Measurements from ENCODE around the gene EDN1.

Gene EDN1

DNA sequence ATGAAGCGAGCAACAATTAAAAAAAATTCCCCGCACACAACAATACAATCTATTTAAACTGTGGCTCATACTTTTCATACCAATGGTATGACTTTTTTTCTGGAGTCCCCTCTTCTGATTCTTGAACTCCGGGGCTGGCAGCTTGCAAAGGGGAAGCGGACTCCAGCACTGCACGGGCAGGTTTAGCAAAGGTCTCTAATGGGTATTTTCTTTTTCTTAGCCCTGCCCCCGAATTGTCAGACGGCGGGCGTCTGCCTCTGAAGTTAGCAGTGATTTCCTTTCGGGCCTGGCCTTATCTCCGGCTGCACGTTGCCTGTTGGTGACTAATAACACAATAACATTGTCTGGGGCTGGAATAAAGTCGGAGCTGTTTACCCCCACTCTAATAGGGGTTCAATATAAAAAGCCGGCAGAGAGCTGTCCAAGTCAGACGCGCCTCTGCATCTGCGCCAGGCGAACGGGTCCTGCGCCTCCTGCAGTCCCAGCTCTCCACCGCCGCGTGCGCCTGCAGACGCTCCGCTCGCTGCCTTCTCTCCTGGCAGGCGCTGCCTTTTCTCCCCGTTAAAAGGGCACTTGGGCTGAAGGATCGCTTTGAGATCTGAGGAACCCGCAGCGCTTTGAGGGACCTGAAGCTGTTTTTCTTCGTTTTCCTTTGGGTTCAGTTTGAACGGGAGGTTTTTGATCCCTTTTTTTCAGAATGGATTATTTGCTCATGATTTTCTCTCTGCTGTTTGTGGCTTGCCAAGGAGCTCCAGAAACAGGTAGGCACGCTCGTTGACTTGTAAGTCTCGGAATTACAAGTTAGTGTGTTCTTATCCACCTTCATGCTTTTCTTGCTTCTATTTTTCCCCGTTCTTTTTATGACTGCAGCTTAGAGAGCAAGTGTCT is at the start of gene EDN1:
Gene EDN1, plus strand, starts transcription at position 429 of the 888 bp plus-strand sequence. Its CDS starts 269 bp downstream, at position 698.
- peak; percentile 90 for DNase-seq

DNA sequence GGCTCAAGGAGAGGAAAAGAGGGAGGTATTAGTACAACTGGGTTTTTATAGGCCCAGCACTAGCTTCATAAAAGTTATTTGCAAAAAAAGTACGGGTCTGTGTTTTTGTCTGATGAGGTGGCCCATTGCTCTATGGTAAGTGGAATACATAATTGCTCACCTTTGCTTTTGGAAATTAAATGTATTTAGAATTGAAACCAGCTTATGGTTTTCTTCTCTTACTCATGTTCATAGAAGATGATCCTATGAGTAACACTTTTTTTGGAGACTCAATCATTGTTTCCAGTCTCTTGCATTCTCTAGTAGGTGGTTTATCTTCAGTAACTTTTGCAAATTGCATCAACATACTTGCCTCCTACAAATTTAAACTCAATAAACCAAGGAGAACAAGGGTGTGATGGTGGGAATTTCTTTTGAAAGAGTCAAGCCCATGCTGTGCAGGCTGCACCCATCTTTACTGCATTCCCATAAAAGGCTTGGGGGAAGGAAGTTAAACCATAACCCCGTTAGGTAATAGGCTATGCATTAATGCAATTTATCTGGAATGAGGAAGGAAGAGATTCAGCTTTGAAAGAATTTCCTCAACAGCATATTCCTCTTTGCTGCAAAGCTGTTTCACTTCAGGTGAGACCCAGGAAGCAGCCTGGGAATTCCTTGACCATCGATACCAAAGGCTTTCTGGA is 48.5 kb upstream of the EDN1 start:
- peak; percentile 90 for DNase-seq

DNA sequence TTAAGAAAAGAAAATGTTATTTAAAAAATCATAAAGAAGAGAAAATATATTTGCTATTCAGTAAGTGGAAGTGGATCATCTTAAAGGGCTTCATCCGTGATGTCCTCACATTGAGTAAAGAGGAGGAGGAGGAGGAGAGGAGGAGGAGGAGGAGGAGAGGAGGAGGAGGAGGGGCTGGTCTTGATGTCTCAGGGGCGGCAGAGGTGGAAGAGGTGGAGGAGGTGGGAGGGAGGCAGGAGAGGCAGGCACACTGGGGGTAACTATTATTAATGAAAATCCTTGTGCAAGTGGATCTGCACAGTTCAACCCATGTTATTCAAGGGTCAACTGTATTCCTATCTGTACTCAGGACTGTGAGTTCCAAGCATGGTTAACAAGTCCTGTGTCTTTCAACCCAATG is 47.0 kb upstream of the EDN1 start:
- no peak for DNase-seq

DNA sequence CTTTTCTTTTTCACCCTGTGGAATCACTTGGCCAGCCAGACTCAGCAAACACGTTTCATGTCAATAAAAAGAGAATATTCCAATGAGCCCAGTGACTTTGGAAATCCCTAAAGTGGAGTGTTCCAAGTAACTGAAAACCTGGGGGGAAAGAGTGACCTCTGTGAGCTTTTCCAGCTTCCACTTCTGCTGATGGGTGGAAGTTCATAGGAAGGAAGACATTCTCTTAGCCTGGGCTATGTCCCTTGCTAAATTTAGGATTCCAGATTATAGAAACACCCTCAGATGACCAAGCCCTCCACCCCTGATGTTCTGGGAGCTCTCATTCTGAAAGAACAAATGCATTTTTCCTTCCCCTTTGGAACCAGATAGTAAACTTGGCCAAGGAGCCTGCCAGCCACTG is 44.8 kb upstream of the EDN1 start:
- no peak for DNase-seq

DNA sequence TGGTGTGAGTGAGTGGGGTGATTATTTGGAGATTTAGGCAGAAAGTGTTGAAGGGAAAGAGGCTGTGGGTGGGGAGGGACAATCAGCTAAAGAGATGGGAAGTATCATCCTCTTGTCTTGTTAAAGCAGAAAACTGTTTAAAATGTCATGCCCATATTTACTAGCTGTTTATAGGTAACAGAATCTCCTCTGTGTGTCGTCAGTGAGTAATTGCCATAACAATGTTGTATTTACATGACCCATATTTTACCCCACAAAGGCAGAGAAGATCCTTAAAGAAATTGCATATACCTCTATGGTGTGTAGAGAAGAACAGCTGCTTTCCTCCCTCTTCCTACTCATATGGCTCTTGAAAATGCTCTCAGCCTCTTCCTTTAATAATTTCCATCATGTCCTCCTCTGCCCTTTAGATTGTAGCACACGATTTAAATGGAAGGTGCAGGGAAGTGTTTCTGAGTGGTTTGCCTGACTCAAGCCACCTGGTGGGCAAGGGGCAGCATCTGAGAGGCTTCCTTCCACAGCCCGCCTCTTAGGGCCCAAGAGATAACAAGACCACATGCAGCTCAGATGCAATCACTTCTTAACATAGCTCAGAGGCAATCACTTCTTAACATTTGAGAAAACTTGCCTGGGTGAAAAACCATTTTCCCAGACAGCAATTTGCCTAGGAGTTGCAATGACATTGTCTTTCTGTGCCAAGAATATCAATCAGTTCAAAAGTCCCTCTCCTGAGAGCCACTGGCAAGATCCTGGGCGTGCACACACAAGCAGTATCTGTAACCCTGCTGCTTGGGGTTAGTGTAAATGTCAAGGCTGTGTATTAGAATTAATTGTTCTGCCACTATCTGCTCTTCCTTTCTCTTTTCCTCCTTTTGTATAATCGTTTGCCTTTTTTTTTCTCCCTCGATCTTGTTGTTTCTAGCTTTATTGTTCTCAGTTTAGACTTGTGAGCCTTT is 44.1 kb upstream of the EDN1 start:
- no peak for DNase-seq

DNA sequence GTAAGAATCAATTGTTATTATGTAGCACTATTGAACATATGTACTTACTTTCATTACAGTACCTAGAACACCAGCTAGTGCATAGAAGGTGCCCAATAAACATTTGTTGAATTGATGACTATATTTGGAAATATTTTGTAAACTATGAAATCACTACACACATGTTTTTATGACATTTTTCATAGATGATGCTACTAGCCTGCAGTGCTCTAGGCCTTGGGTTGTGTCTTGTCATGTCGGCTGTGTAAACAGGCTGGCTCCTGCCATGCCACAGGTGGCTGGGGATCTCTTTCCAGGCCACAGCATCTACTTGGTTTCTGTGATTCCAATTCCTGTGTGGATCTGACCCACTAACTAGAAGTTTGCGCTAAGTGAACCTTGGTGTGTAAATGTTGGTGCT is 43.3 kb upstream of the EDN1 start:
- no peak for DNase-seq

DNA sequence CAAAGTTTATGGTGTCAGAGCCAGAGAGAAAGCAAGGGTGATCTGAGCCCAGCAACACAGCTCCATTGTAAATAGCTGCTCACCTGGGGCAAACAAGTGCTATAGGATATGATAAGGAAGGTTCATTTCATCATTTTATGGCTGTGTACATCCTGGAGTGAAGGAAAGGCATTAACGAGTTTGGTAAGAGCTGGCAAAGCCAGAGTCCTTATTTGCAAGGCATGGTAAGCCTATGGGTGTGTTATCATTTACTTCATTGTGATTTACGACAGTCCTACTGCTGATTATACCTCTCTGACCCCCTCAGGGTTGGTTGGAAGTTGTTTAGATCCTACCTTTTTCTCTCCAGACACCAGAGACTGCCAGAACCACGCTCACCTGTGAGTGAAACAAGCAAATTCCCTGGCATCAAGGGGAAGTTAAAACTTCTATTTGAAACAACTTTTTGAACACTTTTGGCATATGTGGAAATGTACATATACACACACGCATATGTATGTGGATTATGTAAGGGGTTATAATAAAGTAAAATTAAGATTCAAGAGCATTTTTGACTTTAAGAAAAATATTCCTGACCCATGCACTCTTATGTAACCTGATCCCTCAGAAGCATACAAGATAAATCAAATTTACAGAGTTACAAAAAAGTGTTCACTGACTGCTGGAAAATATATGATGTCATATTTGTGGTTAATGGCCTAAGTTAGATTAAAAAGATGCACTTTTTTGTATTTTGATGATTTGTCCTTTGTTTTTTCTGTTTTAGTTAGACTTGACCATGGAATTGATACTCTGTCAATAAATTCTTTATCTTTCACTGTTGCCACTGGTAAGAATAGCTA is 40.4 kb upstream of the EDN1 start:
- peak; percentile 38 for DNase-seq

DNA sequence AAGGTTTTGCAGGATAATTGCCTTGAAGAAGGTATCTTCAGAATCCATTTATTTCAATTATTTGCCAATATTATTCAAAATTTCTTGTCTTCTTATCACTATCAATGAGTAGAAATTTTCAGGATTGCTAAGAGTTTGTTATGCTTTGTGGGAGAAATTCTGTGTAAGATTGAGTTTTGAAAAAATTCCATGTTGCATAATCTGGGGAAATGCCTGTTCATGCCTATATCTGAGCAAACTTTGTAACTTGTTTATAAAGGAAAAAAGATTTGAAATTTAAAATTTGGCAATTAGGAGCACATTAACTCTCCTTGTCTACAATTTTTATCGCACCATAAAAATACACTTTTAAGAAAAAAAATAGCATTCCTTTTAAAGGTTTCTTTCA is 39.8 kb upstream of the EDN1 start:
- DNase-seq, result peak; percentile 63

DNA sequence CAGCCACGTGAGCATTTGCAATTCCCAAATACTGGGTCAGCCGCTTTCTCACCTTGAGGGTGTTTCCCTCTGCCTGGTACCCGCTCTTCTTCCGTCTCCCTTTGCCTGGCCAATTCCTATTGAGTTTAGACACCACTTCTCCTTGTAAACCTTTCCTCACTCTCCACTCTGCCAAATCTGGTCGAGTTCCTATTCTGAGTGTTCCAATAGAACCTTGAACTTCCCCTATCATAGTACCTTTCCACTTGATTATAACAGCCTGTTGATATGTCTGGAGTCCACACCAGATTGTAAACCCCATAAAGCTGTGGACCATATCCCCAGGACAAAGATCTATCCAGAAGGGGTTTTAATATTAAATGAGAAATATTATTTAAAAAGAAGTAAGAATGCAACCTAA is 36.0 kb upstream of the EDN1 start:
- DNase-seq, result no peak

DNA sequence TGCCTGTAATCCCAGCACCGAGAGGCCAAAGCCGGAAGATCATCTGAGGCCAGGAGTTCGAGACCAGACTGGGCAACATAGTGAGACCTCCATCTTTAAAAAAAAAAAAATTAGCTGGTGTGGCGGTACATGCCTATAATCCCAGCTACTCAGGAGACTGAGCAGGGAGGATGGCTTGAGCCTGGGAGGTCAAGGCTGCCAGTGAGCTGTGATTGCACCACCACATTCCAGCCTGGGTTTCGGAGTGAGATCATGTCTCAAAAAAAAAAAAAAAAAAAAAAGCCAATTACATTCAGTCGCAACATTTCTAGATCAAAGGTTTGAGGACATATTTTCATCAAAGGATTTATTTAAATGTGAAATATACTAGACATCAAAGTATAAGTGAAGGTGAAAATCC is 32.0 kb upstream of the EDN1 start:
- no peak for DNase-seq

DNA sequence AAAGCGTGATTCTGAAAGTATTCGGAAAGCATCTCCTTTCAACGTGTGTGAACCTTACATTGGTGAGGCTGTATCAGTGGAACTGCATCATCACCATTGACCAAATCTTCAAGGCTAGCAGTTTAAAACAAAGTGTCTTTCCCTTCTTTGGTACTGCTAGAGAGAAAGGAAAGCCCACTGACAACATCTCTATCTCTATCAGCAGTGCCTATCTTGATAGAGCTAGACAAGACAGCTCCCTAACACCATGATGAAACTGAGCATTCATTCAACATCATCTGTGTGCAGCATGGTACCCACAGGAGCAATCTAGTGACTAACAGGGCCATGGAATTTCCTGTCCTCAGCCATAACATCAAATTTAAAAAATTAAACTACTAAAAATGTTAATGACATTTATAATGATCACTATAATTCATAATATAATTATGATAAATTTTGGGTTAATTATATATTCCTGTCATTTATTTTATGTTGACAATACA is 31.5 kb upstream of the EDN1 start:
- DNase-seq, result no peak

DNA sequence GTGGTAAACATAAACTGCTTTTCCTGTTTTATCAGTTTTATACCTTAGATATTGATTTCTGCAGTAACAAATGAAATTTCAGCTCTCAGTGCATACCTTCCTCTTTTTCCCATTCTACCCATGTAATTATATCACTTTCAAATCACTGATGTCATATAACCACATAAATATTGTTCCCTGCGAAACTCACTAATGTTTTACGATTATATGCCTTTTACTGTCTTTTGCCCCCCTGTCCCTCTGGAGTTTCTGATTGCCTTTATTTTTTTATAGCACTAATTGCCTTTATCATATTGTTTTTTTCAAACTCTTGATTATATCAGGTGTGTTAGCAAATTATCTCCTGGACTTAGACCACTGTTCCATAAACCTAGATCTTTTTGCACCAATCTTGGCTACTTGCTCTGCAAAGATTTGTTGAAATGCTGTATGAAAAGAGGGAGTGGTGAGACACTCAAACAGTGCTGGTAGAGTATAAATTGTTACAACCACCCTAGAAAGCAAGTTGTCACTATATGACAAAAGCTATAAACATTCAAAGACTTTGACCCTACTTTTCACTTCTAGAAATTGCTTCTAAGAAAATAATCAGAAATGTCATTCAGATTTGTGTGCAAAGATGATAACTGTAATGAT is 29.6 kb upstream of the EDN1 start:
- peak; percentile 40 for DNase-seq

DNA sequence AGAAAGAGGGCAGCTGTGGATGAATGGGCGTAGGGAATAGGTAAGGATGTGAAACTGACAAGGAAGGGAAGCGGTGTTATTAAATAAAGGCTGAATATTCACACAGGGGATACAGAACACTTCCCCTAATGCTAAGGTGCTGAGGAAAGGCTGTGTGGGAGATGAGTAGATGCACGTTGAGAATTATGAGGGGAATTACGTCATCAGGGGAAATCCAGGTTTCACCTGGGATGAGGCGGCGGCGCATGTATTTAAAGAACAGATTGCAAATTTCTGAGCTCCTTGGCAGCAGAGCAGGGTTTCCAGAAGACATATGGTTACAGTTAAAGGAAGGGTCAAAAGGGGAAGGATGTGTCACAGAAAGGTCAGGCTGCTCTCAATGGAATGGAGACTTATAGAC is 28.7 kb upstream of the EDN1 start:
- peak; percentile 28 for DNase-seq

DNA sequence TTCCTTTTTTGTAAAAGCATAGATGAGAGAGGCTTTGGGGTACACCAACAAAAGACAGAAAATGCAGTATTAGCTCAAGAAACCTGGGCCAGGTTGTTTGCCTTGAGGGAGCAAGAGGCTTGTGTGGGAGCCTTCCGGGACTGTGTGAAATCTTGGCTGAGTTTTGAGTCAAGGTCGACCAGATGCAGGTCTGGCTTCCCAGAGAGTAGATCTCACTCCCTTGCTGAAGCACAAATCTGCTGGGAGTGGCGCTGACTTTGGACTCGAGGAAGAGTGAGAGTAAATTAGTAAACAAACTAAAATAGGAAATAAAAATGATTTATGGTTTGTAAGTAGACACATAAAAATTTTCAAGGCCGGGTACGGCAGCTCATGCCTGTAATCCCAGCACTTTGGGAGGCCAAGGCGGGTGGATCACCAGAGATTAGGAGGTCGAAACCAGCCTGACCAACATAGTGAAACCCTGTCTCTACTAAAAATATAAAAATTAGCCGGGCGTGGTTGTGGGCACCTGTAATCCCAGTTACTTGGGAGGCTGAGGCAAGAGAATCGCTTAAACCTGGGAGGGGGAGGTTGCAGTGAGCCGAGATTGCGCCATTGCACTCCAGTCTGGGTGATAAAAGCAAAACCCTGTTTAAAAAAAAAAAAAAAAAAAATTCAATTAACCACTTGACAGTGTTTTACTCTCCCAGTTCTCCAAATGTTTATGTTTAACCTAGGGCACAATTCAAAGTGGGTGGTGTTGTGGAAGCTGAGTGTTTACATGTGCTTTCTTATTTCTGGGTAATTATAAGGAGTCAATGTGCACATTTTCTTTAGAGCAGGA is 27.7 kb upstream of the EDN1 start:
- DNase-seq, result no peak

DNA sequence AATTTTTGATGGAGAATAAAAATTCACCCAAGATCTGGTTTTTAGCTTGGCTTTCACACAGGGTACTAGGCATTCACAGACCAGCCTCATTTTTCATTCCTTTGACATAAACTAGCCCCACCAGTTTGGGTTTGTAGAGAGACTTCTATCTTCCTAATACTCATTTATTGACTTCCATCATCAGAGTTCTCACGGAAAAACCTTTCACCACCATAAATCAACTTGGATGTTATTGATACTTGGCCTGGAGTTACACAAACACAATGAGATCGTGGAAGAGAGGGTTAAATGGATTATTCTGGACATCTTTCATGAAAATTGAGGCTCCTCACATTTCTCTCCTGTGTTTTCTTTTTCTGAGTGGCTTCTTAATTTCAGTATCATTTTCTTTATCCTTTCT is 26.8 kb upstream of the EDN1 start:
- no peak for DNase-seq

DNA sequence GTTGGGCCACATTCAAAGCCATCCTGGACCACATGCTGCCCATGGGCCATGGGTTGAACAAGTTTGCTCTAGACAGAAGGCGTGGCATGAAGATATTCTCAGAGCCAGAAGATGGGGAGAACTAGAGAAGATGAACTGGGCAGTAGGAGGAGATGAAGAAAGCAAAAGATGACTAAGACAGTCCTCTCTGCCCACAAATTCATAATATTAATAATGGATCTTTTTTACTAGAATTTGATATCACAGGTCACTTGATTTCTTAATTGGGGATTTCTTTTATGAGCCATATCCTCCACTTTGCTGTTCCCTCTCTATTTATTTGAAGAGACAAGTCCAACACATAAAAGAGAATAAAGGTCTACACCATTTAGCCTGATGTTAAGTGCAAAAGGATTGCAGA is 25.5 kb upstream of the EDN1 start:
- DNase-seq, result peak; percentile 64

DNA sequence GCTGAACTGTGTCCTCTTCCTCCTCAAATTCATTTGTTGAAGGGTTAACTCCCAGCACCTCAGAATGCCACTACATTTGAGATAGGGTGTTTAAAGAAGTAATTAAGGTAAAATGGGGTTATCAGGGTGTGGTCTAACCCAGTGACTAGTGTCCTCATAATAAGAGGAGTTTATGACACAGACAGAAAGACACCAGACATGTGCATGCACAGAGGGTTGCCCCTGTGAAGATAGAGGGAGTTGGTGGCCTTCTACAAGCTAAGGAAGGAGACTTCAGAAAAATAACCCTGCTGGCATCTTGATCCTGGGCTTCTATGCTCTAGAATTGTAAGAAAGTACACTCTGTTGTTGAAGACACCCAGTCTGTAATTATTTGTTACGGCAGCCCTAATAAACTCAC is 24.9 kb upstream of the EDN1 start:
- peak; percentile 64 for DNase-seq

DNA sequence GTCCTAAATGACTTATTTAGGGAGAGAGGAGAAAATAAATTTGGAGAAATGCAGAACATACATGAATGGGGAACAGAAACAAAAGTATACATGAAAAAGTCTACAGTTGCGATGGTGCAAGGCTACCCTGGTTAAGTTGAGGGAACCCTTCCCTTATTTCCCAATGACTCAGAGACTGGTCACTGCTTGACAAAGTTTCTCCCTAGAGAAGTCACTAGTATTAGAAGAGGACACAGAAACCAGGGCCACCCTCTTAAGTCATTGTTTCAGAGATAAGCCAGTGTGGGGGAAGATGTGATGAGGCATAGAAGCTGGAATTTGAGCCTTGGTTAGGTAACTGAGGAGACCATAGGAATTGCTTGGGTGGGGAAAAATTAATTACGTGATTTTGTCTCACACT is 24.4 kb upstream of the EDN1 start:
- DNase-seq, result peak; percentile 99

DNA sequence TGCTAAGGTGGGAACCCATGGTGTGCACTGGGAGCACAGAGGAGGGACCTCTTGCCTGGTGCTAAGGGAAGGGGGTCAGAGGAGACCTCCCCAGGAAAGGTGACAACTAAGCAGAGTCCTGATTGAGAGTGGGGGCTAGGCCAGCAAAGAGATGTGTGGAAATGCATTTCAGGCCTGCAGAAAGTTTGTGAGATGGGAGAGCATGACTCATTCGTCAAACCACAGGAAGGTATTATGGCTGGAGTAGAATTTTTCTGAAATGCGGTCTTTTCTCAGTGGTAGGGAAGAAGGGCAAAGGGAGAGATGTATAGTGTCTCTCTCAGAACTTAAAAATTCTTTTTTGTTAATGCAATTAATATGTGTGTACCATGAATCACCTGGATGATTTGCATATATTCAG is 23.6 kb upstream of the EDN1 start:
- peak; percentile 47 for DNase-seq

DNA sequence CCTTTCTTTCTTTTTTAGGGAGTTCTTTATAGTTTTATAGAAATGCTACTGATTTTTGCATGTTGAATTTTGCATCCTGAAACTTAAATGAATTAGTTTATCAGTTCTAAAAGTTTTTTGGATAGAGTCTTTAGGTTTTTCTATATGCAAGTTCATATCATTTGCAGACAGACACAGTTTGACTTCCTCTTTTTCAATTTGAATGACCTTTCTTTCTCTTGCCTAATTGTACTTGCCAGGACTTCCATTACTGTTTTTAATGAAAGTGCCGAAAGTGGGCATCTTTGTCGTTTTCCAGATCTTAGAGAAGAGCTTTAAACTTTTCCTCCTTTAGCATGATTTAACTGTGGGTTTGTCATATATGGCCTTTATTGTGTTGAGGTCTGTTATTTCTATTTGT is 21.1 kb upstream of the EDN1 start:
- DNase-seq, result peak; percentile 81

Data from inflammatory macrophage treated with lipopolysaccharide for 4 hours (primary cell).